Measurements from ENCODE around the gene NUMA1.

NUMA1 gene

DNA sequence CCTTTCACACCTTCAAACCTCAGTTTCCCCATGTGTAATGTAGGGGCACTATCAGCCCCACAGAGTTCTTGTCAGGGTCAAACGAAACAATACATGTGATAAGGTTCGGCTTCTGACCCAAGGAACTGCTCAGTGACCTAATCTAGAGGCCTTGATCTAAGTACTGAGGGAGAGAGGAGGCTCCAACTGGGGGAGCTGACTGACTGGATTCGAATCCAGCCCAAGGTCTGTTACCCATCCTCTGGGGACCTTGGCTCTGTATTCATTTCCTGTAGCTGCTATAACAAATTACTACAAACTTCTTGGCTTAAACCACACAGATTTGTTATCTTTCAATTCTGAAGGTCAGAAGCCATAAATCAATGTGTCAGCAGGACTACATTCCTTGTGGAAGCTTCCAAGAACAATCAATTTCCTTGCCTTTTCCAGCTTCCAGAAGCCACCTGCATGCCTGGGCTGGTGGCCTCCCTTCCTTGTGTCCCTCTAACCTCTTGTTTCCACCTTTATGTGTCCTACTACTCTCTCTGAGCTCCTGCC, 42.8 kb upstream of the NUMA1 start:
- TF ChIP-seq POLR2AphosphoS5 (IDR thresholded peaks at IDR 0.05; ENCODE audit: low read depth) (no peak), SPI1 (IDR thresholded peaks at IDR 0.05; ENCODE audit: borderline replicate concordance, low read depth) (no peak), GABPA (IDR thresholded peaks at IDR 0.05; ENCODE audit: low read depth) (no peak)
- TF ChIP-seq, protein P1, sequence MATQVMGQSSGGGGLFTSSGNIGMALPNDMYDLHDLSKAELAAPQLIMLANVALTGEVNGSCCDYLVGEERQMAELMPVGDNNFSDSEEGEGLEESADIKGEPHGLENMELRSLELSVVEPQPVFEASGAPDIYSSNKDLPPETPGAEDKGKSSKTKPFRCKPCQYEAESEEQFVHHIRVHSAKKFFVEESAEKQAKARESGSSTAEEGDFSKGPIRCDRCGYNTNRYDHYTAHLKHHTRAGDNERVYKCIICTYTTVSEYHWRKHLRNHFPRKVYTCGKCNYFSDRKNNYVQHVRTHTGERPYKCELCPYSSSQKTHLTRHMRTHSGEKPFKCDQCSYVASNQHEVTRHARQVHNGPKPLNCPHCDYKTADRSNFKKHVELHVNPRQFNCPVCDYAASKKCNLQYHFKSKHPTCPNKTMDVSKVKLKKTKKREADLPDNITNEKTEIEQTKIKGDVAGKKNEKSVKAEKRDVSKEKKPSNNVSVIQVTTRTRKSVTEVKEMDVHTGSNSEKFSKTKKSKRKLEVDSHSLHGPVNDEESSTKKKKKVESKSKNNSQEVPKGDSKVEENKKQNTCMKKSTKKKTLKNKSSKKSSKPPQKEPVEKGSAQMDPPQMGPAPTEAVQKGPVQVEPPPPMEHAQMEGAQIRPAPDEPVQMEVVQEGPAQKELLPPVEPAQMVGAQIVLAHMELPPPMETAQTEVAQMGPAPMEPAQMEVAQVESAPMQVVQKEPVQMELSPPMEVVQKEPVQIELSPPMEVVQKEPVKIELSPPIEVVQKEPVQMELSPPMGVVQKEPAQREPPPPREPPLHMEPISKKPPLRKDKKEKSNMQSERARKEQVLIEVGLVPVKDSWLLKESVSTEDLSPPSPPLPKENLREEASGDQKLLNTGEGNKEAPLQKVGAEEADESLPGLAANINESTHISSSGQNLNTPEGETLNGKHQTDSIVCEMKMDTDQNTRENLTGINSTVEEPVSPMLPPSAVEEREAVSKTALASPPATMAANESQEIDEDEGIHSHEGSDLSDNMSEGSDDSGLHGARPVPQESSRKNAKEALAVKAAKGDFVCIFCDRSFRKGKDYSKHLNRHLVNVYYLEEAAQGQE (IDR thresholded peaks at IDR 0.05; ENCODE audit: insufficient replicate concordance, low read depth) = no peak
- TF ChIP-seq, protein P2, sequence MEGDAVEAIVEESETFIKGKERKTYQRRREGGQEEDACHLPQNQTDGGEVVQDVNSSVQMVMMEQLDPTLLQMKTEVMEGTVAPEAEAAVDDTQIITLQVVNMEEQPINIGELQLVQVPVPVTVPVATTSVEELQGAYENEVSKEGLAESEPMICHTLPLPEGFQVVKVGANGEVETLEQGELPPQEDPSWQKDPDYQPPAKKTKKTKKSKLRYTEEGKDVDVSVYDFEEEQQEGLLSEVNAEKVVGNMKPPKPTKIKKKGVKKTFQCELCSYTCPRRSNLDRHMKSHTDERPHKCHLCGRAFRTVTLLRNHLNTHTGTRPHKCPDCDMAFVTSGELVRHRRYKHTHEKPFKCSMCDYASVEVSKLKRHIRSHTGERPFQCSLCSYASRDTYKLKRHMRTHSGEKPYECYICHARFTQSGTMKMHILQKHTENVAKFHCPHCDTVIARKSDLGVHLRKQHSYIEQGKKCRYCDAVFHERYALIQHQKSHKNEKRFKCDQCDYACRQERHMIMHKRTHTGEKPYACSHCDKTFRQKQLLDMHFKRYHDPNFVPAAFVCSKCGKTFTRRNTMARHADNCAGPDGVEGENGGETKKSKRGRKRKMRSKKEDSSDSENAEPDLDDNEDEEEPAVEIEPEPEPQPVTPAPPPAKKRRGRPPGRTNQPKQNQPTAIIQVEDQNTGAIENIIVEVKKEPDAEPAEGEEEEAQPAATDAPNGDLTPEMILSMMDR (IDR thresholded peaks at IDR 0.05; ENCODE audit: insufficient read depth, low read length) = no peak
- DNase-seq (ENCODE audit: low read depth in 1 of 2, low spot score in 1 of 2) = no peak
- Histone ChIP-seq H3K4me3 (replicated peaks; ENCODE audit: insufficient read depth, low read length) (no peak overlapping the region), H3K27ac (replicated peaks) (no peak overlapping the region), H3K27me3 (ENCODE audit: insufficient read depth, poor library complexity, severe bottlenecking) (no peaks in the 10 kb centered on the region)

DNA sequence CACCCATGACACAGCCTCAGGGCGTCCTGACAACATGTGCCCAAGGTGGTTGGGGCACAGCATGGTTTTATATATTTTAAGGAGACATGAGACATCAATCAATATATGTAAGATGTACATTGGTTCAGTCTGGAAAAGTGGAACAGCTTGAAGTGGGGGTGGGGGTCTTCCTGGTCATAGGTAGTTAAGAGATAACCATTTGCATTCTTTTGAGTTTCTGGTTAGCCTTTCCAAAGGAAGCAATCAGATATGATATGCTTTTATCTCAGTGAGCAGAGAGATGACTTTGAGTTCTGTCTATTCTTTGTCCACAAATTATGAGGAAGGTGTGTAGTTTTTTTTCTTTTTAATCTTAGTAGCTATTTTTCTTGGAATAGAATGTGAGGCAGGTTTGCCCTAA, 42.3 kb upstream of the NUMA1 start:
- no peak overlapping the region for H3K4me3 ChIP-seq (replicated peaks; ENCODE audit: insufficient read depth, low read length)
- no peaks in the 10 kb centered on the region for H3K27me3 ChIP-seq (ENCODE audit: insufficient read depth, poor library complexity, severe bottlenecking)
- H3K27ac ChIP-seq (replicated peaks) = no peak overlapping the region
- no peak for TF ChIP-seq GABPA (IDR thresholded peaks at IDR 0.05; ENCODE audit: low read depth)
- TF ChIP-seq, protein P1 (IDR thresholded peaks at IDR 0.05; ENCODE audit: insufficient replicate concordance, low read depth) = no peak
- no peak for TF ChIP-seq SPI1 (IDR thresholded peaks at IDR 0.05; ENCODE audit: borderline replicate concordance, low read depth)
- TF ChIP-seq, protein P2 (IDR thresholded peaks at IDR 0.05; ENCODE audit: insufficient read depth, low read length) = no peak
- TF ChIP-seq POLR2AphosphoS5 (IDR thresholded peaks at IDR 0.05; ENCODE audit: low read depth) = no peak
- DNase-seq (ENCODE audit: low read depth in 1 of 2, low spot score in 1 of 2) = no peak

GRCh38 chr11:72120930-72121329, 40.6 kb upstream of the NUMA1 start:
- Histone ChIP-seq H3K27ac (replicated peaks) (no peak overlapping the region), H3K27me3 (ENCODE audit: insufficient read depth, poor library complexity, severe bottlenecking) (no peaks in the 10 kb centered on the region), H3K4me3 (replicated peaks; ENCODE audit: insufficient read depth, low read length) (no peak overlapping the region)
- TF ChIP-seq, protein P2 (IDR thresholded peaks at IDR 0.05; ENCODE audit: insufficient read depth, low read length) = no peak
- TF ChIP-seq SPI1 (IDR thresholded peaks at IDR 0.05; ENCODE audit: borderline replicate concordance, low read depth) = no peak
- TF ChIP-seq, protein P1 (IDR thresholded peaks at IDR 0.05; ENCODE audit: insufficient replicate concordance, low read depth) = no peak
- TF ChIP-seq GABPA (IDR thresholded peaks at IDR 0.05; ENCODE audit: low read depth) = no peak
- TF ChIP-seq POLR2AphosphoS5 (IDR thresholded peaks at IDR 0.05; ENCODE audit: low read depth) = no peak
- no peak for DNase-seq (ENCODE audit: low read depth in 1 of 2, low spot score in 1 of 2)

All from HL-60 (cell line).